ENCODE results near the gene DYNC1H1. TPM values are rescaled to one million over a fixed set of nuclear protein-coding genes. Genes with fewer than 3 reads are reported as not detected.

Gene DYNC1H1
- total RNA-seq, 2 experiments from 2014 or later = 209 to 291 TPM

- Histone ChIP-seq H4K20me1 (ENCODE audit: insufficient read depth, low read length) (no peaks in the 10 kb centered on the region), H3K4me1 (ENCODE audit: insufficient read depth, low read length, poor library complexity, severe bottlenecking) (no peaks in the 10 kb centered on the region), H3K79me2 (ENCODE audit: insufficient read depth, low read depth, low read length) (no peaks in the 10 kb centered on the region), H3K36me3 (ENCODE audit: insufficient read depth, low read length) (peaks cover 27% of the 10 kb centered on the region), H2AFZ (ENCODE audit: low read length) (no peak overlapping the region), H3K4me3 (ENCODE audit: low read depth, low read length, poor library complexity, severe bottlenecking) (no peak overlapping the region), H3K9me2 (ENCODE audit: insufficient read depth, low read length) (no peaks in the 10 kb centered on the region), H3K9me3 (ENCODE audit: low read length) (no peaks in the 10 kb centered on the region), H3K27ac (ENCODE audit: low read depth, low read length, poor library complexity, severe bottlenecking) (no peak overlapping the region), H3K4me2 (ENCODE audit: low read length) (no peak overlapping the region)
- TF ChIP-seq EZH2phosphoT487 (IDR thresholded peaks at IDR 0.05; ENCODE audit: borderline replicate concordance, low read depth, low read length) = no peak
- TF ChIP-seq CTCF (conservative IDR thresholded peaks at IDR 0.05; ENCODE audit: low read length) = no peak
- no TSS peak for BruUV-seq (replicated peaks)
- intact Hi-C loops (cut with micrococcal nuclease; ENCODE audit: unreplicated experiment) = no loop called here
- DNase-seq (ENCODE audit: low spot score) = no peak
- ChIA-PET CTCF (ENCODE audit: unreplicated experiment) (no interaction called here), POLR2A (no interaction called here)
Measured at GRCh38 chr14:101918065-101918989, 46.0 kb upstream of the DYNC1H1 start.

- no TSS peak for BruUV-seq (replicated peaks)
- peaks cover 13% of the 10 kb centered on the region; the same call in 1 of the 2 replicates for H3K36me3 ChIP-seq (ENCODE audit: insufficient read depth, low read length)
- ChIA-PET POLR2A (interaction anchor here (0.6 kb wide), 2 partner anchors 75 to 146 kb away, joined by 3 read pairs; no protein-coding TSS in a partner anchor), CTCF (ENCODE audit: unreplicated experiment) (no interaction called here)
- no peak for TF ChIP-seq CTCF (conservative IDR thresholded peaks at IDR 0.05; ENCODE audit: low read length)
- no peak for TF ChIP-seq EZH2phosphoT487 (IDR thresholded peaks at IDR 0.05; ENCODE audit: borderline replicate concordance, low read depth, low read length)
- no peaks in the 10 kb centered on the region for H3K9me3 ChIP-seq (ENCODE audit: low read length)
- no peak overlapping the region for H2AFZ ChIP-seq (ENCODE audit: low read length)
- intact Hi-C loops (cut with micrococcal nuclease; ENCODE audit: unreplicated experiment) = no loop called here
- no peaks in the 10 kb centered on the region for H3K79me2 ChIP-seq (ENCODE audit: insufficient read depth, low read depth, low read length)
- no peaks in the 10 kb centered on the region for H4K20me1 ChIP-seq (ENCODE audit: insufficient read depth, low read length)
- no peaks in the 10 kb centered on the region for H3K4me1 ChIP-seq (ENCODE audit: insufficient read depth, low read length, poor library complexity, severe bottlenecking)
- no peak overlapping the region for H3K27ac ChIP-seq (ENCODE audit: low read depth, low read length, poor library complexity, severe bottlenecking)
- H3K9me2 ChIP-seq (ENCODE audit: insufficient read depth, low read length) = no peaks in the 10 kb centered on the region
- DNase-seq (ENCODE audit: low spot score) = no peak
- H3K4me2 ChIP-seq (ENCODE audit: low read length) = no peak overlapping the region
- no peak overlapping the region for H3K4me3 ChIP-seq (ENCODE audit: low read depth, low read length, poor library complexity, severe bottlenecking)
Measured at GRCh38 chr14:101920271-101920670, 44.1 kb upstream of the DYNC1H1 start.

GRCh38 chr14:101922866-101923265, 41.5 kb upstream of the DYNC1H1 start:
- no TSS peak for BruUV-seq (replicated peaks)
- Histone ChIP-seq H2AFZ (ENCODE audit: low read length) (no peak overlapping the region), H3K9me2 (ENCODE audit: insufficient read depth, low read length) (no peaks in the 10 kb centered on the region), H4K20me1 (ENCODE audit: insufficient read depth, low read length) (no peaks in the 10 kb centered on the region), H3K9me3 (ENCODE audit: low read length) (no peaks in the 10 kb centered on the region), H3K27ac (ENCODE audit: low read depth, low read length, poor library complexity, severe bottlenecking) (no peak overlapping the region), H3K4me3 (ENCODE audit: low read depth, low read length, poor library complexity, severe bottlenecking) (no peak overlapping the region), H3K36me3 (ENCODE audit: insufficient read depth, low read length) (peaks cover 14% of the 10 kb centered on the region; the same call in 1 of the 2 replicates), H3K4me2 (ENCODE audit: low read length) (no peak overlapping the region), H3K4me1 (ENCODE audit: insufficient read depth, low read length, poor library complexity, severe bottlenecking) (no peaks in the 10 kb centered on the region), H3K79me2 (ENCODE audit: insufficient read depth, low read depth, low read length) (no peaks in the 10 kb centered on the region)
- no peak for DNase-seq (ENCODE audit: low spot score)
- ChIA-PET POLR2A (no interaction called here), CTCF (ENCODE audit: unreplicated experiment) (no interaction called here)
- TF ChIP-seq EZH2phosphoT487 (IDR thresholded peaks at IDR 0.05; ENCODE audit: borderline replicate concordance, low read depth, low read length) (no peak), CTCF (conservative IDR thresholded peaks at IDR 0.05; ENCODE audit: low read length) (no peak)
- intact Hi-C loops (cut with micrococcal nuclease; ENCODE audit: unreplicated experiment) = no loop called here

Measured in OCI-LY7 (cell line).